SK-N-SH (cell line): Measurements from ENCODE around the gene BCO1. TPM values are rescaled to one million over a fixed set of nuclear protein-coding genes. Genes with fewer than 3 reads are reported as not detected.

ENCODE experiments used
- CTCF ChIA-PET: fragments of 300-600, 350-600 bp; formaldehyde crosslinking; extraction: SDS; loops from one replicate; lab custom pipeline; 2021; lab: Yijun Ruan, JAX
- POLR2A ChIA-PET: fragments of 350-600 bp; sonication (Branson Sonifier 250); formaldehyde crosslinking; extraction: SDS; loops from one replicate; lab custom pipeline; 2020; ENCODE audit warnings: antibody characterized with exemption, inconsistent platforms; lab: Yijun Ruan, JAX
- DNase-seq: peaks from one replicate; pipeline ENCODE4 v3.0.0; 2012
- H2AFZ ChIP-seq: fragments of 200-600 bp; sonication (generic); 2 replicates; pipeline ENCODE4 v1.8.1; 2016; ENCODE audit warnings: antibody characterized with exemption, mild to moderate bottlenecking, low read depth
- H3F3A ChIP-seq: fragments of 200-600 bp; sonication (generic); replicated peaks from 2 replicates; pipeline ENCODE3; 2016; ENCODE audit warnings: antibody characterized with exemption, mild to moderate bottlenecking; ENCODE audit not compliant: insufficient read depth
- H3K27ac ChIP-seq, 2 experiments: fragments of 200-500 bp in 1 of 2; fragments of 200-600 bp in 1 of 2; sonication (Bioruptor generic) in 1 of 2; sonication (generic), shearing (Covaris generic) in 1 of 2; 2 replicates each; pipeline versions ENCODE4 v1.5.1 to v1.6.1; 2014 to 2016; ENCODE audit warnings: low read depth in 2 of 2, inconsistent platforms in 1 of 2, low read length in 1 of 2, mild to moderate bottlenecking in 1 of 2, mixed read lengths in 1 of 2
- H3K27me3 ChIP-seq: fragments of 200-600 bp; sonication (generic), shearing (Covaris generic); 2 replicates; pipeline ENCODE4 v1.6.1; 2016; ENCODE audit warnings: mixed run types; ENCODE audit not compliant: insufficient read depth
- H3K36me3 ChIP-seq, 2 experiments: fragments of 200-500 bp in 1 of 2; fragments of 200-600 bp in 1 of 2; sonication (Bioruptor generic) in 1 of 2; sonication (generic) in 1 of 2; replicated peaks in 1 of 2; 2 replicates each; pipeline versions ENCODE3 to v1.5.1; 2014 to 2016; ENCODE audit warnings: low read length in 1 of 2, mild to moderate bottlenecking in 1 of 2; ENCODE audit not compliant: insufficient read depth in 2 of 2, control insufficient read depth in 1 of 2
- H3K4me1 ChIP-seq, 2 experiments: fragments of 200-500 bp in 1 of 2; fragments of 200-600 bp in 1 of 2; sonication (Bioruptor generic) in 1 of 2; sonication (generic), shearing (Covaris generic) in 1 of 2; 2 replicates each; pipeline versions ENCODE4 v1.5.1 to v1.6.1; 2014 to 2016; ENCODE audit warnings: low read depth in 1 of 2, low read length in 1 of 2, mixed run types in 1 of 2; ENCODE audit not compliant: insufficient read depth in 2 of 2, control insufficient read depth in 1 of 2
- H3K4me2 ChIP-seq: fragments of 200-600 bp; sonication (generic), shearing (Covaris generic); 2 replicates; pipeline ENCODE4 v1.6.1; 2017; ENCODE audit warnings: mixed run types
- H3K4me3 ChIP-seq, 2 experiments: fragments of 200-500 bp in 1 of 2; fragments of 200-600 bp in 1 of 2; sonication (Bioruptor generic) in 1 of 2; sonication (generic), shearing (Covaris generic) in 1 of 2; 2 replicates each; pipeline versions ENCODE4 v1.5.1 to v1.8.1; 2014 to 2016; ENCODE audit warnings: low read depth in 2 of 2, inconsistent platforms in 1 of 2, low read length in 1 of 2, mild to moderate bottlenecking in 1 of 2, mixed read lengths in 1 of 2, moderate library complexity in 1 of 2
- H3K79me2 ChIP-seq: fragments of 200-600 bp; sonication (generic); 2 replicates; pipeline ENCODE4 v1.8.1; 2017; ENCODE audit warnings: mild to moderate bottlenecking; ENCODE audit not compliant: insufficient read depth
- H3K9ac ChIP-seq: fragments of 200-600 bp; sonication (generic); 2 replicates; pipeline ENCODE4 v1.6.1; 2017; ENCODE audit warnings: mixed run types
- H3K9me2 ChIP-seq: fragments of 200-600 bp; sonication (generic); 2 replicates; pipeline ENCODE4 v1.6.1; 2017; ENCODE audit warnings: mixed run types
- H3K9me3 ChIP-seq: fragments of 200-600 bp; sonication (generic); 2 replicates; pipeline ENCODE4 v1.6.1; 2017; ENCODE audit warnings: mixed run types, mild to moderate bottlenecking, moderate library complexity
- H4K20me1 ChIP-seq: fragments of 200-600 bp; sonication (generic); 2 replicates; pipeline ENCODE4 v1.6.1; 2017; ENCODE audit warnings: mild to moderate bottlenecking, mixed run types; ENCODE audit not compliant: insufficient read depth
- ELF1 ChIP-seq: IDR thresholded peaks from 2 replicates; pipeline ENCODE4 v1.4.0; 2012
- EP300 ChIP-seq, 2 experiments: IDR thresholded peaks; 2 replicates each; pipeline versions ENCODE4 v1.4.0 to v1.6.1; 2012; ENCODE audit warnings: borderline replicate concordance in 1 of 2, low read depth in 1 of 2, low read length in 1 of 2
- EZH2phosphoT487 ChIP-seq: fragments of 200-600 bp; sonication (generic); IDR thresholded peaks from 2 replicates; pipeline ENCODE4 v1.6.1; 2017; ENCODE audit warnings: low read depth, mixed run types, mild to moderate bottlenecking, antibody characterized with exemption, moderate library complexity, borderline replicate concordance
- FOSL2 ChIP-seq: IDR thresholded peaks from 2 replicates; pipeline ENCODE4 v1.4.0; 2012; ENCODE audit warnings: low read depth, mild to moderate bottlenecking, moderate library complexity, borderline replicate concordance
- GABPA ChIP-seq: IDR thresholded peaks from 2 replicates; pipeline ENCODE4 v1.4.0; 2012; ENCODE audit warnings: low read depth, mild to moderate bottlenecking
- GATA2 ChIP-seq: sonication (generic); formaldehyde crosslinking; IDR thresholded peaks from 2 replicates; pipeline ENCODE4 v1.5.0; 2020; ENCODE audit warnings: mild to moderate bottlenecking, missing genetic modification reagents
- JUND ChIP-seq: IDR thresholded peaks from 2 replicates; pipeline ENCODE4 v1.4.0; 2012
- MEF2A ChIP-seq: IDR thresholded peaks from 2 replicates; pipeline ENCODE4 v1.4.0; 2012; ENCODE audit warnings: low read depth, borderline replicate concordance
- NFIC ChIP-seq: IDR thresholded peaks from 2 replicates; pipeline ENCODE4 v1.4.0; 2012; ENCODE audit warnings: borderline replicate concordance
- NRF1 ChIP-seq: IDR thresholded peaks from 2 replicates; pipeline ENCODE4 v1.6.1; 2012; ENCODE audit warnings: low read depth, mild to moderate bottlenecking, low read length
- RCOR1 ChIP-seq: fragments of 150-350 bp; IDR thresholded peaks from 2 replicates; pipeline ENCODE4 v1.6.1; 2017; ENCODE audit warnings: antibody characterized with exemption, low read length
- REST ChIP-seq: IDR thresholded peaks from 2 replicates; pipeline ENCODE4 v1.6.1; 2012; ENCODE audit warnings: mild to moderate bottlenecking, low read depth, low read length, moderate library complexity
- RFX5 ChIP-seq: IDR thresholded peaks from 2 replicates; pipeline ENCODE4 v1.6.1; 2012; ENCODE audit warnings: mild to moderate bottlenecking, improper control_type of control experiment, low read length
- RXRA ChIP-seq: IDR thresholded peaks from 2 replicates; pipeline ENCODE4 v1.4.0; 2012; ENCODE audit warnings: low read depth, mild to moderate bottlenecking, borderline replicate concordance
- SIN3A ChIP-seq: IDR thresholded peaks from 2 replicates; pipeline ENCODE4 v1.6.1; 2012; ENCODE audit warnings: low read depth, mild to moderate bottlenecking, low read length, moderate library complexity, borderline replicate concordance
- TAF1 ChIP-seq: IDR thresholded peaks from 2 replicates; pipeline ENCODE4 v1.6.1; 2012; ENCODE audit warnings: low read depth, mild to moderate bottlenecking, low read length, moderate library complexity, borderline replicate concordance
- TCF12 ChIP-seq: IDR thresholded peaks from 2 replicates; pipeline ENCODE4 v1.4.0; 2012
- TEAD4 ChIP-seq: IDR thresholded peaks from 2 replicates; pipeline ENCODE4 v1.4.0; 2012; ENCODE audit warnings: mild to moderate bottlenecking, borderline replicate concordance; ENCODE audit not compliant: insufficient read depth
- USF2 ChIP-seq: fragments of 150-350 bp; IDR thresholded peaks from 2 replicates; pipeline ENCODE4 v1.6.1; 2017; ENCODE audit warnings: antibody characterized with exemption, low read length, low read depth, borderline replicate concordance
- WGBS: methylation state at CpG from one replicate; pipeline ENCODE4 v1.1.6; 2017; ENCODE audit warnings: low lambda C conversion rate; 5-methylcytosine and 5-hydroxymethylcytosine counted together
- polyA plus RNA-seq, 3 experiments: library from polyadenylated mRNA; depleted of rRNA; stranded (reverse); fragments of >200 nt; gene quantifications; 2 replicates each; pipeline ENCODE4 v1.2.3, GENCODE V29; 2012
- TF ChIP-seq, protein P1 (sequence below): IDR thresholded peaks from 2 replicates; pipeline ENCODE4 v1.4.0; 2012; ENCODE audit warnings: low read depth, borderline replicate concordance

BCO1 gene
- polyA plus RNA-seq, 1 of the 3 experiments (the other 2 are of a cell fraction) = 0.02 TPM

- H2AFZ ChIP-seq = no peak overlapping the region
- peaks cover 5% of the 10 kb centered on the region for H3F3A ChIP-seq
- H3K4me1 ChIP-seq = peaks cover 0 to 8% of the 10 kb centered on the region in 2 experiments; a peak in 2 of 4 replicates
- H3K27ac ChIP-seq = no peak overlapping the region
- DNase-seq = no peak
- peaks cover 51% of the 10 kb centered on the region for H3K79me2 ChIP-seq
- no peaks in the 10 kb centered on the region for H3K27me3 ChIP-seq
- no peak overlapping the region for H3K9ac ChIP-seq
- no peaks in the 10 kb centered on the region for H3K9me2 ChIP-seq
- H3K4me3 ChIP-seq = 0 out of 4 replicates have a peak overlapping the region, but pooled peaks of 1 of the 2 experiments have one; percentile 24
- no peak overlapping the region for H3K4me2 ChIP-seq
- H3K36me3 ChIP-seq = peaks cover 0 to 5% of the 10 kb centered on the region in 2 experiments
- no peaks in the 10 kb centered on the region for H3K9me3 ChIP-seq
- ChIA-PET CTCF (interaction anchor here (0.6 to 1.1 kb wide), 3 partner anchors 63 to 276 kb away, joined by 3 read pairs; partner anchors contain the start of gene ATMIN), POLR2A (no interaction called here)
- peaks cover 6% of the 10 kb centered on the region; the same call in 1 of the 2 replicates for H4K20me1 ChIP-seq
- TF ChIP-seq TAF1 (no peak), EZH2phosphoT487 (no peak), SIN3A (no peak), GABPA (no peak), NRF1 (no peak)
- TF ChIP-seq, protein P1, sequence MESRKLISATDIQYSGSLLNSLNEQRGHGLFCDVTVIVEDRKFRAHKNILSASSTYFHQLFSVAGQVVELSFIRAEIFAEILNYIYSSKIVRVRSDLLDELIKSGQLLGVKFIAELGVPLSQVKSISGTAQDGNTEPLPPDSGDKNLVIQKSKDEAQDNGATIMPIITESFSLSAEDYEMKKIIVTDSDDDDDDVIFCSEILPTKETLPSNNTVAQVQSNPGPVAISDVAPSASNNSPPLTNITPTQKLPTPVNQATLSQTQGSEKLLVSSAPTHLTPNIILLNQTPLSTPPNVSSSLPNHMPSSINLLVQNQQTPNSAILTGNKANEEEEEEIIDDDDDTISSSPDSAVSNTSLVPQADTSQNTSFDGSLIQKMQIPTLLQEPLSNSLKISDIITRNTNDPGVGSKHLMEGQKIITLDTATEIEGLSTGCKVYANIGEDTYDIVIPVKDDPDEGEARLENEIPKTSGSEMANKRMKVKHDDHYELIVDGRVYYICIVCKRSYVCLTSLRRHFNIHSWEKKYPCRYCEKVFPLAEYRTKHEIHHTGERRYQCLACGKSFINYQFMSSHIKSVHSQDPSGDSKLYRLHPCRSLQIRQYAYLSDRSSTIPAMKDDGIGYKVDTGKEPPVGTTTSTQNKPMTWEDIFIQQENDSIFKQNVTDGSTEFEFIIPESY = no peak
These were observed 73.3 kb downstream of the BCO1 start for GRCh38 chr16:81311762-81312161.

- Histone ChIP-seq H3K4me3 (peak overlapping the region; percentile 75 to 94), H3K9me2 (no peaks in the 10 kb centered on the region), H3K79me2 (peaks cover 72% of the 10 kb centered on the region), H4K20me1 (peaks cover 6% of the 10 kb centered on the region; the same call in 1 of the 2 replicates), H3K9ac (peak overlapping the region; percentile 85), H3K9me3 (no peaks in the 10 kb centered on the region), H3K27me3 (no peaks in the 10 kb centered on the region), H3K4me1 (peaks cover 8 to 9% of the 10 kb centered on the region in 2 experiments; a peak in 3 of 4 replicates), H3K36me3 (peaks cover 0 to 5% of the 10 kb centered on the region in 2 experiments), H3K4me2 (peak overlapping the region; percentile 94), H3F3A (peaks cover 13% of the 10 kb centered on the region), H2AFZ (peak overlapping the region; percentile 95), H3K27ac (peak overlapping the region; percentile 56 to 75)
- WGBS = 8% methylated on average over 16 of the region's 16 CpGs
- DNase-seq = peak; percentile 43
- ChIA-PET CTCF (interaction anchor here (1.0 to 1.6 kb wide), 4 partner anchors 8 to 411 kb away, joined by 3 to 6 read pairs (median 3); no protein-coding TSS in a partner anchor), POLR2A (interaction anchor here (0.5 to 0.9 kb wide), 4 partner anchors 11 to 51 kb away, joined by 3 read pairs; no protein-coding TSS in a partner anchor)
- TF ChIP-seq JUND (no peak), GATA2 (CRISPR knock-in tag) (no peak), EZH2phosphoT487 (no peak), GABPA (no peak), RCOR1 (no peak), ELF1 (no peak), TEAD4 (no peak), FOSL2 (no peak), EP300 (IDR thresholded peaks at IDR 0.05; ENCODE audit: borderline replicate concordance in 1 of 2, low read depth in 1 of 2, low read length in 1 of 2) (no peak), REST (no peak), MEF2A (no peak), NFIC (no peak), RXRA (no peak), USF2 (no peak), TAF1 (no peak), TCF12 (no peak), RFX5 (no peak)
These were observed 75.5 kb downstream of the BCO1 start for GRCh38 chr16:81313701-81314602.
